ENCODE results near the gene FAM72D.
"Not testable (repeated sequence)": the region's sequence is repeated elsewhere in the genome, so short reads cannot be mapped to it uniquely, and the experiment has no call there.

The FAM72D gene

GRCh38 chr1:145079737-145080136 lies 16.0 kb upstream of the FAM72D start:
- DNase-seq (ENCODE audit: low read depth, low spot score); H3K4me3 ChIP-seq (ENCODE audit: low read length): not testable (repeated sequence)

GRCh38 chr1:145080193-145080592 lies 15.6 kb upstream of the FAM72D start:
- H3K4me3 ChIP-seq (ENCODE audit: low read length); DNase-seq (ENCODE audit: low read depth, low spot score): not testable (repeated sequence)

GRCh38 chr1:145082483-145083255 lies 13.1 kb upstream of the FAM72D start:
- H3K4me3 ChIP-seq (ENCODE audit: low read length); DNase-seq (ENCODE audit: low read depth, low spot score): not testable (repeated sequence)

- DNase-seq (ENCODE audit: low read depth, low spot score); H3K4me3 ChIP-seq (ENCODE audit: low read length): not testable (repeated sequence)
These were observed 2.1 kb upstream of the FAM72D start for GRCh38 chr1:145093517-145094149.

GRCh38 chr1:145094655-145095211 lies 1.0 kb upstream of the FAM72D start:
- not testable (repeated sequence) for DNase-seq (ENCODE audit: low read depth, low spot score)
- H3K4me3 ChIP-seq (ENCODE audit: low read length), result peak overlapping the region; percentile 48

GRCh38 chr1:145101725-145102124 lies 6.0 kb downstream of the FAM72D start:
- H3K4me3 ChIP-seq (ENCODE audit: low read length); DNase-seq (ENCODE audit: low read depth, low spot score): not testable (repeated sequence)

- H3K4me3 ChIP-seq (ENCODE audit: low read length); DNase-seq (ENCODE audit: low read depth, low spot score): not testable (repeated sequence)
These were observed 7.5 kb downstream of the FAM72D start for GRCh38 chr1:145103294-145103693.

GRCh38 chr1:145111674-145112073 lies 15.9 kb downstream of the FAM72D start:
- DNase-seq (ENCODE audit: low read depth, low spot score); H3K4me3 ChIP-seq (ENCODE audit: low read length): not testable (repeated sequence)

- not testable (repeated sequence) for DNase-seq (ENCODE audit: low read depth, low spot score); H3K4me3 ChIP-seq (ENCODE audit: low read length)
These were observed 16.9 kb downstream of the FAM72D start for GRCh38 chr1:145112703-145113102.

- not testable (repeated sequence) for H3K4me3 ChIP-seq (ENCODE audit: low read length); DNase-seq (ENCODE audit: low read depth, low spot score)
These were observed 18.8 kb downstream of the FAM72D start for GRCh38 chr1:145114560-145115057.

- not testable (repeated sequence) for DNase-seq (ENCODE audit: low read depth, low spot score); H3K4me3 ChIP-seq (ENCODE audit: low read length)
These were observed 20.1 kb downstream of the FAM72D start for GRCh38 chr1:145115587-145116493.

GRCh38 chr1:145119842-145120241 lies 24.1 kb downstream of the FAM72D start:
- not testable (repeated sequence) for DNase-seq (ENCODE audit: low read depth, low spot score)

GRCh38 chr1:145122344-145123061 lies 26.7 kb downstream of the FAM72D start:
- H3K4me3 ChIP-seq (ENCODE audit: low read length); DNase-seq (ENCODE audit: low read depth, low spot score): not testable (repeated sequence)

More at GRCh38 chr1:145119842-145120241, 24.1 kb downstream of the FAM72D start:
- H3K4me3 ChIP-seq (ENCODE audit: low read length), result not testable (repeated sequence)

- H3K4me3 ChIP-seq (ENCODE audit: low read length), result not testable (repeated sequence)
These were observed 27.3 kb downstream of the FAM72D start for GRCh38 chr1:145123062-145123395.

GRCh38 chr1:145123992-145124641 lies 28.3 kb downstream of the FAM72D start:
- not testable (repeated sequence) for DNase-seq (ENCODE audit: low read depth, low spot score); H3K4me3 ChIP-seq (ENCODE audit: low read length)

More at GRCh38 chr1:145123062-145123395, 27.3 kb downstream of the FAM72D start:
- not testable (repeated sequence) for DNase-seq (ENCODE audit: low read depth, low spot score)

GRCh38 chr1:145125112-145125511 lies 29.3 kb downstream of the FAM72D start:
- not testable (repeated sequence) for DNase-seq (ENCODE audit: low read depth, low spot score); H3K4me3 ChIP-seq (ENCODE audit: low read length)

- DNase-seq (ENCODE audit: low read depth, low spot score); H3K4me3 ChIP-seq (ENCODE audit: low read length): not testable (repeated sequence)
These were observed 31.4 kb downstream of the FAM72D start for GRCh38 chr1:145127144-145127543.
